ENCODE data around the gene CD8B2.

The CD8B2 gene

GRCh38 chr2:106531676-106532214 lies 44.6 kb downstream of the CD8B2 start:
- no peaks in the 10 kb centered on the region for H3K4me1 Mint-ChIP-seq (ENCODE audit: low read depth)
- H3K36me3 Mint-ChIP-seq, result no peaks in the 10 kb centered on the region
- H3K4me3 Mint-ChIP-seq, result no peak overlapping the region
- no peak overlapping the region for H3K27ac Mint-ChIP-seq
- H3K27me3 Mint-ChIP-seq, result peaks cover 2% of the 10 kb centered on the region
- no peaks in the 10 kb centered on the region for H3K9me3 Mint-ChIP-seq (ENCODE audit: low read depth)

GRCh38 chr2:106532236-106532635 lies 45.1 kb downstream of the CD8B2 start:
- no peak overlapping the region for H3K27ac Mint-ChIP-seq

DNA sequence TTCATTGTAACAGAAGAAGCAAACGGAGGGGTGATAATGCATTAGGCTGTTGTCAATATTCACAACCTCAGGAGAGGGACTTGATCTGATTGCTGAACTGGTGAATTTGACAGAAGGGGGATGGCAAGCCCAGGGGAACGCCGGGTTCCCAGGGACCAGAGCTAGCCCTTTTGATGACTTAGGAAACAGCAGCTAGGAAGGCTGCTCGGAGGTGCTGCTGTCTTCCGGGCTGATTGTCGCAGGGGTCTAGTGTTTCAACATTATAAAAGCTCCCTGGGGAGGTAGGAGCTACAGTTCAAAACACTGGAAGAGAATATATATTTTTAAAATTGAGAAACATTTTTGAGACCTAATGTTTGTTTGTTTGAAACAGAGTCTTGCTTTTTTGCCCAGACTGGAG lies 47.3 kb downstream of the CD8B2 start:
- Mint-ChIP-seq H3K36me3 (no peaks in the 10 kb centered on the region), H3K27me3 (peaks cover 2% of the 10 kb centered on the region), H3K9me3 (ENCODE audit: low read depth) (no peaks in the 10 kb centered on the region), H3K4me1 (ENCODE audit: low read depth) (no peaks in the 10 kb centered on the region), H3K27ac (no peak overlapping the region), H3K4me3 (no peak overlapping the region)

More at GRCh38 chr2:106532236-106532635, 45.1 kb downstream of the CD8B2 start:
- Mint-ChIP-seq H3K4me3 (no peak overlapping the region), H3K36me3 (no peaks in the 10 kb centered on the region), H3K27me3 (peaks cover 2% of the 10 kb centered on the region), H3K4me1 (ENCODE audit: low read depth) (no peaks in the 10 kb centered on the region), H3K9me3 (ENCODE audit: low read depth) (no peaks in the 10 kb centered on the region)

DNA sequence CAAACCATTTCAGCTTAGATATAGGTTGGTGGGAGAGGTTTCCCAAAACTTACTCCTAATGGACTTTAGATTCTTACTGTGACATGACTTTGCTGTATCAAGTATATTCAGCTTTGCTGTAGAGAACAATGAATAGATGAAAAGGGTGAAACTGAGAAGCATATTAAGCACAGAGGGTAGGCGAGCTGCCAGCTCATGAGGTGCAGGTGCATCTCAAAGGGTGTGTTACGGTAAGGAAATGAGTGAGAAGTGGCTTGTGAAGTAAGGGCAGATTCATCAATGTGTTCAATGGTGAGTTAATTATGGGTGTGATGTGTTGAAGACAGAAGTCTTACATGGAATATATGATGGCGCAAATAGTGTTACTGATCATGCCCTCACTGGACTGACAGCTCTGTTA lies 49.3 kb downstream of the CD8B2 start:
- Mint-ChIP-seq H3K27ac (no peak overlapping the region), H3K4me1 (ENCODE audit: low read depth) (no peaks in the 10 kb centered on the region), H3K4me3 (no peak overlapping the region), H3K36me3 (no peaks in the 10 kb centered on the region), H3K9me3 (ENCODE audit: low read depth) (no peaks in the 10 kb centered on the region), H3K27me3 (peaks cover 2% of the 10 kb centered on the region)

- Mint-ChIP-seq H3K4me1 (ENCODE audit: low read depth) (no peaks in the 10 kb centered on the region), H3K27ac (no peak overlapping the region), H3K36me3 (no peaks in the 10 kb centered on the region), H3K27me3 (peaks cover 2% of the 10 kb centered on the region), H3K4me3 (no peak overlapping the region), H3K9me3 (ENCODE audit: low read depth) (no peaks in the 10 kb centered on the region)
These were observed 49.9 kb downstream of the CD8B2 start for GRCh38 chr2:106537047-106537446.

GRCh38 chr2:106537791-106538191 lies 50.6 kb downstream of the CD8B2 start:
- no peaks in the 10 kb centered on the region for H3K9me3 Mint-ChIP-seq (ENCODE audit: low read depth)
- H3K27ac Mint-ChIP-seq, result no peak overlapping the region
- H3K4me1 Mint-ChIP-seq (ENCODE audit: low read depth), result peaks cover under 1% of the 10 kb centered on the region
- no peak overlapping the region for H3K4me3 Mint-ChIP-seq
- H3K27me3 Mint-ChIP-seq, result peaks cover 3% of the 10 kb centered on the region
- no peaks in the 10 kb centered on the region for H3K36me3 Mint-ChIP-seq

- no peaks in the 10 kb centered on the region for H3K9me3 Mint-ChIP-seq (ENCODE audit: low read depth)
These were observed 53.7 kb downstream of the CD8B2 start for GRCh38 chr2:106540886-106541285.

GRCh38 chr2:106541333-106541732 lies 54.2 kb downstream of the CD8B2 start:
- peaks cover 10% of the 10 kb centered on the region for H3K27me3 Mint-ChIP-seq
- peaks cover 2% of the 10 kb centered on the region for H3K4me1 Mint-ChIP-seq (ENCODE audit: low read depth)
- no peaks in the 10 kb centered on the region for H3K9me3 Mint-ChIP-seq (ENCODE audit: low read depth)
- H3K36me3 Mint-ChIP-seq, result no peaks in the 10 kb centered on the region
- H3K27ac Mint-ChIP-seq, result no peak overlapping the region
- H3K4me3 Mint-ChIP-seq, result no peak overlapping the region

More at GRCh38 chr2:106540886-106541285, 53.7 kb downstream of the CD8B2 start:
- peaks cover 10% of the 10 kb centered on the region for H3K27me3 Mint-ChIP-seq
- H3K4me3 Mint-ChIP-seq, result no peak overlapping the region
- no peak overlapping the region for H3K27ac Mint-ChIP-seq
- peaks cover 2% of the 10 kb centered on the region for H3K4me1 Mint-ChIP-seq (ENCODE audit: low read depth)
- no peaks in the 10 kb centered on the region for H3K36me3 Mint-ChIP-seq

DNA sequence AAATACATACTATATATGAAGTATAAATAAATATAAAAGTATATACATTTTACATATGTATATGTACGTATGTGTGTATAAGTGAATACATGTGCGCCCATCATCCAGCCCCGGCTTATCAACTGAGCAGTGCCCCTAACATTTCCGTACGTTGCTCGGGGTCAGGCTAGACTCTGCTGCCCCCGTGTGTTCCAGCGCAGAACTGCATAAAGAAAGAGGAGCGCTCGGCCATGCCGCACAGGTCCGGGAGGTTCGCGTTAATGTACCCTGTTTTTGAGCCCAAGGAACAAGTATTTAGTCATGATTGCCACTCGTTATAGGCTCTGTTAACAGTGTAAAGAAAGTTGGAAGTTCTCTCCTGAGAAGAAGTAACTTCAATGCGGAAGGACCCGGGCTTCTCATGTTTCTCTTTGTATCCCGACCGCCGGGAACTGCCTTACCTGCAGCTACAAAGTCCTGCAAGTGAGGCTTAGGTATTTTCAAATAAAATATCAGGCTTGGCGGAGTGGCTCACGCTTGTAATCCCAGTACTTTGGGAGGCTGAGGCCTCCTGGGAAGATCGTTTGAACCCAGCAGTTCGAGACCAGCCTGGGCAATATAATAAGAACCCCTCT lies 55.7 kb downstream of the CD8B2 start:
- Mint-ChIP-seq H3K4me3 (peak overlapping the region; percentile 78), H3K27ac (no peak overlapping the region)

GRCh38 chr2:106545007-106545406 lies 57.8 kb downstream of the CD8B2 start:
- Mint-ChIP-seq H3K9me3 (ENCODE audit: low read depth) (no peaks in the 10 kb centered on the region), H3K27ac (no peak overlapping the region), H3K36me3 (no peaks in the 10 kb centered on the region), H3K4me1 (ENCODE audit: low read depth) (peaks cover 2% of the 10 kb centered on the region), H3K27me3 (peaks cover 20% of the 10 kb centered on the region), H3K4me3 (no peak overlapping the region)

More for the DNA sequence above, 55.7 kb downstream of the CD8B2 start:
- H3K27me3 Mint-ChIP-seq, result peaks cover 13% of the 10 kb centered on the region
- H3K4me1 Mint-ChIP-seq (ENCODE audit: low read depth), result peaks cover 2% of the 10 kb centered on the region
- H3K9me3 Mint-ChIP-seq (ENCODE audit: low read depth), result no peaks in the 10 kb centered on the region
- H3K36me3 Mint-ChIP-seq, result no peaks in the 10 kb centered on the region

- no peak overlapping the region for H3K27ac Mint-ChIP-seq
- no peaks in the 10 kb centered on the region for H3K36me3 Mint-ChIP-seq
- H3K27me3 Mint-ChIP-seq, result peaks cover 20% of the 10 kb centered on the region
- no peak overlapping the region for H3K4me3 Mint-ChIP-seq
- H3K4me1 Mint-ChIP-seq (ENCODE audit: low read depth), result peaks cover 2% of the 10 kb centered on the region
- H3K9me3 Mint-ChIP-seq (ENCODE audit: low read depth), result no peaks in the 10 kb centered on the region
These were observed 59.3 kb downstream of the CD8B2 start for GRCh38 chr2:106546391-106546990.

- Mint-ChIP-seq H3K27me3 (peaks cover 20% of the 10 kb centered on the region), H3K36me3 (no peaks in the 10 kb centered on the region), H3K4me1 (ENCODE audit: low read depth) (peaks cover 2% of the 10 kb centered on the region), H3K27ac (no peak overlapping the region), H3K9me3 (ENCODE audit: low read depth) (no peaks in the 10 kb centered on the region), H3K4me3 (no peak overlapping the region)
These were observed 60.2 kb downstream of the CD8B2 start for GRCh38 chr2:106547164-106547903.

GRCh38 chr2:106551417-106552130 lies 64.4 kb downstream of the CD8B2 start:
- no peaks in the 10 kb centered on the region for H3K9me3 Mint-ChIP-seq (ENCODE audit: low read depth)
- H3K36me3 Mint-ChIP-seq, result no peaks in the 10 kb centered on the region
- H3K27me3 Mint-ChIP-seq, result peaks cover 9% of the 10 kb centered on the region
- no peak overlapping the region for H3K4me3 Mint-ChIP-seq
- H3K27ac Mint-ChIP-seq, result no peak overlapping the region
- H3K4me1 Mint-ChIP-seq (ENCODE audit: low read depth), result no peaks in the 10 kb centered on the region

DNA sequence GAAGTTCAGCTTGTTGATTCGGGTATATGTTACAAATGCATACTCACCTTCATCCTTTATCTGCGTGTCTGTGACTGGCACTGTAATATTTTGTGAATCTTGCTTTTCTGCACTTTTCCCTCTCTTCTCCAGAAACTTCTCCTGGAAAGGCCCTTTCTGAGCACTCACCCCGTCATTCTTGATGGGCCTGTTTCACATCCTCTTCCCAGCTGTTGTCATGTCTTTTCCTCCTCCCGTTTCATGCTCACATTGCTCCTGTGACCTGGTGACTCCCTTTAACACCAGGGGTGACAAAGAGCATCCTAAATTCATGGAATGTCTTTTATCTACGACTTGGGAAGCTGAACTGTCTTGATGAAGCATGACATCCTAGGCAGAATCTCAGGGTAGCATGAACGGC lies 65.8 kb downstream of the CD8B2 start:
- Mint-ChIP-seq H3K4me1 (ENCODE audit: low read depth) (no peaks in the 10 kb centered on the region), H3K27ac (no peak overlapping the region), H3K27me3 (peaks cover 7% of the 10 kb centered on the region), H3K36me3 (no peaks in the 10 kb centered on the region), H3K9me3 (ENCODE audit: low read depth) (no peaks in the 10 kb centered on the region), H3K4me3 (no peak overlapping the region)

DNA sequence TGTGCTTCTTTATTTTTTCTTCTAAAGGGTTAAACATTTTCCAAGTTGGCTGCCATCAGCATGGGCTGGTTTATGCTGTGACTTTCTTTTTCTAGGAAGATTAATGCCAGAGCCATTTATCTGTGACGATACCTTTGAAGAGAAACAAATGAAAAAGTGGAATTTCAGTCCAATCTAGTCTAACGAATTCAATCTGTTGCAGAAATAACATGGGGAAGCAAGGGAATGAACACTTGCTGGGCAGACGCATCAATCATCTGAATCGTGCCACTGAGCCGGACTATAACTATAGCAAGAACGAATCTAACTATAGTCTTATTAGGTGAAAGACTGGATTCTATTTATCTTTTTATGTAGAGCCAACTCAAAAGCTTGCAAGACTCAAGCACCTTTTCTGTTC lies 66.2 kb downstream of the CD8B2 start:
- Mint-ChIP-seq H3K27ac (no peak overlapping the region), H3K27me3 (peaks cover 3% of the 10 kb centered on the region), H3K4me3 (no peak overlapping the region), H3K4me1 (ENCODE audit: low read depth) (no peaks in the 10 kb centered on the region), H3K36me3 (no peaks in the 10 kb centered on the region), H3K9me3 (ENCODE audit: low read depth) (no peaks in the 10 kb centered on the region)

Measured in activated naive CD8-positive, alpha-beta T cell (primary cell).